Epithelial cell of esophagus (primary cell): ENCODE data around the gene SAP30.

Experiments used
- DNase-seq: peaks from one replicate; pipeline ENCODE4 v3.0.0; 2010; ENCODE audit warnings: low read depth
- H3K4me3 ChIP-seq: 2 replicates; pipeline ENCODE4 v1.5.1; 2011; ENCODE audit warnings: mild to moderate bottlenecking, low read length, control low read depth
- TF ChIP-seq, protein P1 (sequence below): IDR thresholded peaks from 2 replicates; pipeline ENCODE4 v1.5.1; 2011; ENCODE audit warnings: low read depth, mild to moderate bottlenecking, low read length, control low read depth, inconsistent platforms; ENCODE audit not compliant: insufficient read depth; ENCODE audit errors: missing control alignments

Gene SAP30

DNA sequence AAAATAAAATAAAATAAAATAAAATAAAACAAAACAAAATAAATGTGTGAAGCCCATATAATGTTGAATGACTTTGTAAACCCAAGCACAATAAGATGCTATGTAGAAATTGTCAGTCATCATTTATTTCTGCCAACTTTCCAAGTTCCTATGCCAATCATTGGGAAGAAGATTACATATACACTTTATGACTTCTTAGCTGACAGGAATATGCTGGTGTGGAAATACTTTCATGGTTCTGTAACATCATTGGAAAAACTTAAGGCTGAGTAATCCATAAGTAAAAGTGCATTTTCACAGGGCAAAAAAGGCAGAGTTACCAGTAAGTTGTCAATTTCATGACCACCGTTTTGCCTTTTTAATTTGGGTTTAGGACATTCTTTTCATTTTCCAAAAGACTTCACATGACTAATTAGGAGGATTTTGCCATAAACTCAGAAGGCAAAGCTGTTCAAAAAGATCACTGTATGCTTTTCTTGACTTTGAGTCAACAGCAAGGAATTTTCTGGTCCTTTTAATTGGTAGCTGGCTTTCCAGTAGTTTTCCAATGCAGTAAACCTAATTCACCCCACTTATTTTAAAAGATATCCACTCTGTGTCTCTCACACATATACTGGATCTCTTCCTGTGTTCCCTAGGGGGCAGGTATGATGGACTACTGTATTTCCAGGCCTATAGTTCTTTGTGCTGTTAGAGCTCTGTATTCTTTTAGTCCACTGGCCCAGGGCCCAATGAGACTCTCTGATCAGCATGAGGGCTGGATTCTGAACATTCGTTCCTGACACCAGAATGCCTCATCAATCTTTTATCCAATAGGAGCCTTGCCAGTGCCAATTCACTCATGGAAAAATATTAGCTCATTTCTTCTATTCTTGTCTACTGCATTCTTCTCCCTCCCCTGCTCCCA lies 54.4 kb downstream of the SAP30 start:
- TF ChIP-seq, protein P1, sequence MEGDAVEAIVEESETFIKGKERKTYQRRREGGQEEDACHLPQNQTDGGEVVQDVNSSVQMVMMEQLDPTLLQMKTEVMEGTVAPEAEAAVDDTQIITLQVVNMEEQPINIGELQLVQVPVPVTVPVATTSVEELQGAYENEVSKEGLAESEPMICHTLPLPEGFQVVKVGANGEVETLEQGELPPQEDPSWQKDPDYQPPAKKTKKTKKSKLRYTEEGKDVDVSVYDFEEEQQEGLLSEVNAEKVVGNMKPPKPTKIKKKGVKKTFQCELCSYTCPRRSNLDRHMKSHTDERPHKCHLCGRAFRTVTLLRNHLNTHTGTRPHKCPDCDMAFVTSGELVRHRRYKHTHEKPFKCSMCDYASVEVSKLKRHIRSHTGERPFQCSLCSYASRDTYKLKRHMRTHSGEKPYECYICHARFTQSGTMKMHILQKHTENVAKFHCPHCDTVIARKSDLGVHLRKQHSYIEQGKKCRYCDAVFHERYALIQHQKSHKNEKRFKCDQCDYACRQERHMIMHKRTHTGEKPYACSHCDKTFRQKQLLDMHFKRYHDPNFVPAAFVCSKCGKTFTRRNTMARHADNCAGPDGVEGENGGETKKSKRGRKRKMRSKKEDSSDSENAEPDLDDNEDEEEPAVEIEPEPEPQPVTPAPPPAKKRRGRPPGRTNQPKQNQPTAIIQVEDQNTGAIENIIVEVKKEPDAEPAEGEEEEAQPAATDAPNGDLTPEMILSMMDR: no peak
- no peak overlapping the region for H3K4me3 ChIP-seq
- no peak for DNase-seq

DNA sequence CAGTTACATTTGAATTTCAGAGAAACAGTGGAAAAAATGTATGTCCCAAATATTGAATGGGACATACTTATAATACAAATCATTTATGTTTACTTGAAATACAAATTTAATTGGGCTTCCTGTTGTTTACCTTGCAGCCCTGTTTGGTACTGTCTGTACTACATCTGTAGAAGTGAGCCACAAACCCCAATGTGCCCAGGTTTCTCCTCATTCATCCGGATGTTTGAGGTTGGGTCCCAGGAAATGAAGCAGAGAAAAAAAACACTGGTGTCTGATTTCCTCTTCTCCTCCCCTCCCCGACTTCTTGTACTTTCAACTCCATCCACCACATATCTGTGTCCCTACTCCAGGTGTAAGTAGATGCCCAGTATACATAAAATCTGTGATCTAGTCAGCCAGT lies 55.3 kb downstream of the SAP30 start:
- no peak for DNase-seq
- no peak overlapping the region for H3K4me3 ChIP-seq
- TF ChIP-seq, protein P1: no peak
